H1 (cell line): Measurements from ENCODE around the gene NOBOX. TPM values are rescaled to one million over a fixed set of nuclear protein-coding genes. Genes with fewer than 3 reads are reported as not detected.

ENCODE experiments used
- CTCF ChIA-PET: fragments of 300-600 bp; sonication (Branson Sonifier 250); formaldehyde crosslinking; loops from one replicate; lab custom pipeline; 2021; ENCODE audit not compliant: partially characterized antibody; lab: Charles Lee
- POLR2A ChIA-PET: fragments of 300-600 bp; sonication (Branson Sonifier 250); formaldehyde crosslinking; loops from one replicate; lab custom pipeline; 2021; ENCODE audit warnings: inconsistent platforms; ENCODE audit not compliant: partially characterized antibody; lab: Charles Lee
- DNase-seq, 2 experiments: peaks; one replicate each; pipeline versions ENCODE4 v3.0.0 to v3.0.0-alpha.2; 2010 to 2022; ENCODE audit warnings: low spot score in 2 of 2, low read depth in 1 of 2, mixed read lengths in 1 of 2
- FAIRE-seq: peaks from 2 replicates; lab custom pipeline; 2011; peaks lifted over from hg19 to GRCh38; lab: Jason Lieb, UNC
- H2AFZ ChIP-seq: 2 replicates; pipeline ENCODE4 v1.8.1; 2012; ENCODE audit warnings: low read length, inconsistent platforms
- H2AK5ac ChIP-seq: 2 replicates; pipeline ENCODE4 v1.6.1; 2013; ENCODE audit warnings: low read depth, low read length
- H2BK120ac ChIP-seq: replicated peaks from 2 replicates; pipeline ENCODE3; 2013; ENCODE audit warnings: low read depth, low read length, inconsistent platforms
- H2BK12ac ChIP-seq: 2 replicates; pipeline ENCODE4 v1.6.1; 2013; ENCODE audit warnings: low read depth, low read length
- H2BK15ac ChIP-seq: 2 replicates; pipeline ENCODE4 v1.6.1; 2013; ENCODE audit warnings: low read length
- H2BK20ac ChIP-seq: 2 replicates; pipeline ENCODE4 v1.6.1; 2013; ENCODE audit warnings: low read length
- H2BK5ac ChIP-seq: 2 replicates; pipeline ENCODE4 v1.6.1; 2013; ENCODE audit warnings: low read depth, low read length
- H3K14ac ChIP-seq: 2 replicates; pipeline ENCODE4 v1.6.1; 2013; ENCODE audit warnings: inconsistent platforms; ENCODE audit not compliant: insufficient read length
- H3K18ac ChIP-seq: 2 replicates; pipeline ENCODE4 v1.6.1; 2013; ENCODE audit warnings: low read length; ENCODE audit errors: extremely low read depth
- H3K23ac ChIP-seq: 2 replicates; pipeline ENCODE4 v1.6.1; 2013; ENCODE audit warnings: inconsistent platforms; ENCODE audit not compliant: insufficient read length
- H3K23me2 ChIP-seq: 2 replicates; pipeline ENCODE4 v1.6.1; 2013; ENCODE audit warnings: low read depth, low read length
- H3K27ac ChIP-seq: 2 replicates; pipeline ENCODE4 v1.6.1; 2011; ENCODE audit warnings: low read depth, low read length, inconsistent platforms
- H3K27me3 ChIP-seq, 4 experiments: replicated peaks in 1 of 4; 1 replicate in 1 of 4; 2 replicates in 3 of 4; pipeline versions ENCODE4 v1.6.1 to v1.8.1; 2011 to 2013; ENCODE audit warnings: low read length in 3 of 4, mild to moderate bottlenecking in 3 of 4, inconsistent platforms in 2 of 4, mixed read lengths in 2 of 4, moderate library complexity in 1 of 4; ENCODE audit not compliant: control insufficient read depth in 3 of 4, insufficient read depth in 3 of 4; ENCODE audit errors: extremely low read depth in 1 of 4
- H3K36me3 ChIP-seq, 4 experiments: 2 replicates each; pipeline versions ENCODE4 v1.6.1 to v1.8.1; 2011 to 2013; ENCODE audit warnings: mild to moderate bottlenecking in 4 of 4, low read length in 3 of 4, moderate library complexity in 2 of 4, control low read depth in 1 of 4, inconsistent platforms in 1 of 4; ENCODE audit not compliant: insufficient read depth in 4 of 4, control insufficient read depth in 2 of 4
- H3K4ac ChIP-seq: replicated peaks from 2 replicates; pipeline ENCODE3; 2013; ENCODE audit warnings: low read length, low read depth, mixed read lengths, inconsistent platforms; ENCODE audit not compliant: insufficient read length
- H3K4me1 ChIP-seq, 4 experiments: replicated peaks in 1 of 4; 1 replicate in 1 of 4; 2 replicates in 3 of 4; pipeline versions ENCODE4 v1.6.1 to v1.8.1; 2011 to 2013; ENCODE audit warnings: low read length in 3 of 4, inconsistent platforms in 2 of 4, mixed read lengths in 1 of 4; ENCODE audit not compliant: insufficient read depth in 4 of 4, control insufficient read depth in 3 of 4
- H3K4me2 ChIP-seq, 2 experiments: 2 replicates each; pipeline versions ENCODE4 v1.6.1 to v1.8.1; 2011 to 2013; ENCODE audit warnings: low read depth in 2 of 2, low read length in 2 of 2, control low read depth in 1 of 2, inconsistent platforms in 1 of 2, mild to moderate bottlenecking in 1 of 2; ENCODE audit not compliant: insufficient read depth in 1 of 2
- H3K4me3 ChIP-seq, 4 experiments: fragments of 200-600, 300-600 bp in 1 of 4; sonication (generic), shearing (Covaris generic), sonication (Bioruptor Twin) in 1 of 4; 2 replicates each; pipeline versions ENCODE4 v1.5.1 to v1.8.1; 2011 to 2016; ENCODE audit warnings: low read length in 4 of 4, low read depth in 3 of 4, control low read depth in 2 of 4, inconsistent platforms in 2 of 4, mild to moderate bottlenecking in 2 of 4, mixed read lengths in 1 of 4, moderate library complexity in 1 of 4; ENCODE audit not compliant: insufficient read depth in 2 of 4; ENCODE audit errors: extremely low read depth in 1 of 4
- H3K56ac ChIP-seq: replicated peaks from 2 replicates; pipeline ENCODE3; 2013; ENCODE audit warnings: low read depth, mild to moderate bottlenecking, mixed read lengths, low read length, inconsistent platforms; ENCODE audit not compliant: insufficient read length
- H3K79me1 ChIP-seq: 2 replicates; pipeline ENCODE4 v1.6.1; 2013; ENCODE audit warnings: low read depth, low read length, control low read depth
- H3K79me2 ChIP-seq, 2 experiments: 2 replicates each; pipeline versions ENCODE4 v1.6.1 to v1.8.1; 2012 to 2013; ENCODE audit warnings: low read length in 2 of 2, mild to moderate bottlenecking in 2 of 2, inconsistent platforms in 1 of 2; ENCODE audit not compliant: insufficient read depth in 2 of 2, control insufficient read depth in 1 of 2
- H3K9ac ChIP-seq, 4 experiments: replicated peaks in 1 of 4; 1 replicate in 1 of 4; 2 replicates in 3 of 4; pipeline versions ENCODE4 v1.6.1 to v1.8.1; 2011 to 2013; ENCODE audit warnings: low read depth in 3 of 4, low read length in 3 of 4, control low read depth in 2 of 4, mild to moderate bottlenecking in 2 of 4, moderate library complexity in 2 of 4, inconsistent platforms in 1 of 4; ENCODE audit errors: extremely low read depth in 1 of 4
- H3K9me3 ChIP-seq, 2 experiments: 2 replicates each; pipeline versions ENCODE4 v1.6.1 to v1.8.1; 2012 to 2013; ENCODE audit warnings: mild to moderate bottlenecking in 2 of 2, moderate library complexity in 2 of 2, control low read depth in 1 of 2, inconsistent platforms in 1 of 2, low read depth in 1 of 2, low read length in 1 of 2, mixed read lengths in 1 of 2; ENCODE audit not compliant: insufficient read depth in 2 of 2
- H4K20me1 ChIP-seq, 2 experiments: replicated peaks in 1 of 2; 2 replicates each; pipeline versions ENCODE3 to v1.8.1; 2011 to 2013; ENCODE audit warnings: inconsistent platforms in 2 of 2, low read length in 2 of 2, mild to moderate bottlenecking in 1 of 2; ENCODE audit not compliant: insufficient read depth in 2 of 2, control insufficient read depth in 1 of 2
- H4K5ac ChIP-seq: 2 replicates; pipeline ENCODE4 v1.6.1; 2013; ENCODE audit warnings: low read length, low read depth, mixed read lengths, inconsistent platforms; ENCODE audit not compliant: insufficient read length
- H4K8ac ChIP-seq: 2 replicates; pipeline ENCODE4 v1.8.0; 2013; ENCODE audit warnings: mild to moderate bottlenecking, moderate library complexity, low read length, inconsistent platforms; ENCODE audit not compliant: insufficient read depth; ENCODE audit errors: extremely low read depth
- H4K91ac ChIP-seq: replicated peaks from 2 replicates; pipeline ENCODE3; 2013; ENCODE audit warnings: low read length, mixed read lengths, inconsistent platforms; ENCODE audit not compliant: insufficient read length
- CEBPB ChIP-seq: IDR thresholded peaks from 2 replicates; pipeline ENCODE4 v1.6.1; 2012; ENCODE audit warnings: low read depth, low read length
- CHD1 ChIP-seq: IDR thresholded peaks from 2 replicates; pipeline ENCODE4 v1.6.1; 2012; ENCODE audit warnings: low read depth, low read length, improper control_type of control experiment
- FOSL1 ChIP-seq: IDR thresholded peaks from 2 replicates; pipeline ENCODE4 v1.6.1; 2011; ENCODE audit warnings: mild to moderate bottlenecking, low read depth, low read length, moderate library complexity; ENCODE audit not compliant: insufficient read depth
- JUND ChIP-seq: IDR thresholded peaks from 2 replicates; pipeline ENCODE4 v1.6.1; 2011; ENCODE audit warnings: mild to moderate bottlenecking, improper control_type of control experiment, low read length
- NANOG ChIP-seq: IDR thresholded peaks from 2 replicates; pipeline ENCODE4 v1.6.1; 2011; ENCODE audit warnings: low read length, low read depth, mild to moderate bottlenecking, inconsistent platforms; ENCODE audit not compliant: insufficient read depth, poor library complexity, severe bottlenecking
- RBBP5 ChIP-seq: IDR thresholded peaks from 2 replicates; pipeline ENCODE4 v1.7.1; 2012; ENCODE audit warnings: low read depth, mild to moderate bottlenecking, inconsistent platforms, low read length, moderate library complexity, borderline replicate concordance
- RXRA ChIP-seq: IDR thresholded peaks from 2 replicates; pipeline ENCODE4 v1.6.1; 2011; ENCODE audit warnings: low read depth, mild to moderate bottlenecking, low read length, moderate library complexity; ENCODE audit not compliant: insufficient read depth
- SP2 ChIP-seq: IDR thresholded peaks from 2 replicates; pipeline ENCODE4 v1.6.1; 2012; ENCODE audit warnings: mild to moderate bottlenecking, low read length, inconsistent platforms
- SUZ12 ChIP-seq: fragments of 200-600 bp; sonication (generic); IDR thresholded peaks from 2 replicates; pipeline ENCODE4 v1.6.1; 2012; ENCODE audit warnings: mild to moderate bottlenecking, inconsistent platforms, low read length, moderate library complexity, mixed read lengths
- WGBS, 2 experiments: shearing (Covaris generic) in 1 of 2; methylation state at CpG; one replicate each; pipeline versions ENCODE4 v1.1.6 to v1.1.7; 2013 to 2015; ENCODE audit warnings: low lambda C conversion rate in 2 of 2, mixed read lengths in 2 of 2, inconsistent platforms in 1 of 2, low coverage in 1 of 2, missing lambda C conversion rate in 1 of 2; ENCODE audit not compliant: insufficient replicate concordance in 2 of 2, insufficient coverage in 1 of 2, insufficient read length in 1 of 2; ENCODE audit errors: extremely low coverage in 1 of 2, missing lambda C conversion rate in 1 of 2; 5-methylcytosine and 5-hydroxymethylcytosine counted together
- polyA plus RNA-seq, 7 experiments: library from polyadenylated mRNA; depleted of rRNA in 3 of 7; stranded (reverse) in 5 of 7; unstranded in 2 of 7; fragments of >200 nt in 5 of 7; fragments of 200-250 nt in 2 of 7; gene quantifications; 1 replicate in 5 of 7; 2 replicates in 1 of 7; 4 replicates in 1 of 7; pipeline versions ENCODE4 v1.2.1 to v1.2.3, GENCODE V29; 2011 to 2013; ENCODE audit warnings: missing spikeins in 2 of 7, mixed read lengths in 2 of 7
- total RNA-seq: library from RNA; stranded (reverse); fragmentation: NEBNext Ultra II Directional; extraction: Animal tissue kit (Norgen Biotek cat#: 25700); gene quantifications from 2 replicates; pipeline ENCODE4 v1.2.1, GENCODE V29; 2021

The NOBOX gene
- total and polyA plus RNA-seq, 2 of the 8 experiments (the other 6 are each of a cell fraction or from before 2014, with no cell fraction given), result not detected

DNA sequence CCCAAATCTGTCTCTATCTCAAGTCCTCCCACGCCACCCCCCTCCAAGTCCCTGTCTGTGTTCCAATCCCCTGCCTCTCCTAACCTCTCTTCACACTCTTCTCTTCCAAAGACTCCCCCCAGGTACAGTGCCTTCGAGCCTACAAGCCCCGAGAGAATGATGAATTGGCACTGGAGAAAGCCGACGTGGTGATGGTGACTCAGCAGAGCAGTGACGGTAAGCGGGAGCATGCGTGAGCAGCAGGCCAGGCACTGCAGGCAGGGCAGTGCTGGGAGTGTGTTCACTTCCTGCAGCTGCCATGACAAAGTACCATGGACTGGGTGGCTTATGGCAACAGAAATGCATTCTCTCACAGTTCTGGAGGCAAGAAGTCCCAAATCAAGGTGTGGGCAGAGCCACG, 24.8 kb downstream of the NOBOX start:
- WGBS, 2 experiments, result 87% methylated on average over 9 of the region's 9 CpGs; no CpG with 5 or more reads in 1 of the 2 experiments
- no peak for FAIRE-seq

More for the DNA sequence above, 24.8 kb downstream of the NOBOX start:
- no peak overlapping the region for H3K4ac ChIP-seq
- H3K27me3 ChIP-seq, result no peaks in the 10 kb centered on the region
- H3K79me1 ChIP-seq, result no peaks in the 10 kb centered on the region
- no peak overlapping the region for H3K4me2 ChIP-seq
- no peak overlapping the region for H2BK12ac ChIP-seq
- H2AK5ac ChIP-seq, result no peak overlapping the region
- no peak overlapping the region for H2BK15ac ChIP-seq
- no peak overlapping the region for H3K4me3 ChIP-seq
- H4K5ac ChIP-seq, result no peak overlapping the region
- H3K4me1 ChIP-seq, result no peaks in the 10 kb centered on the region
- POLR2A ChIA-PET, result no interaction called here
- no peaks in the 10 kb centered on the region for H4K20me1 ChIP-seq
- H3K56ac ChIP-seq, result no peak overlapping the region
- no peaks in the 10 kb centered on the region for H3K23me2 ChIP-seq
- TF ChIP-seq RXRA, result no peak
- TF ChIP-seq JUND, result no peak
- TF ChIP-seq CHD1, result no peak
- TF ChIP-seq FOSL1, result no peak
- no peak for TF ChIP-seq SP2
- no peak for TF ChIP-seq NANOG
- no peak for TF ChIP-seq CEBPB
- no peak for TF ChIP-seq RBBP5
- TF ChIP-seq SUZ12, result no peak
- TF ChIP-seq, all 59 proteins: peak for 0
- Histone ChIP-seq H3K23ac (no peak overlapping the region), H4K91ac (no peak overlapping the region), H2AFZ (no peak overlapping the region), H2BK5ac (no peak overlapping the region), H3K27ac (no peak overlapping the region), H2BK120ac (no peak overlapping the region), H3K9ac (no peak overlapping the region), H3K18ac (no peak overlapping the region), H2BK20ac (no peak overlapping the region), H4K8ac (no peak overlapping the region), H3K14ac (no peak overlapping the region), H3K9me3 (no peaks in the 10 kb centered on the region), H3K36me3 (peaks cover 0 to 32% (median 17%) of the 10 kb centered on the region in 4 experiments; a peak in 6 of 8 replicates), H3K79me2 (no peaks in the 10 kb centered on the region)
- CTCF ChIA-PET, result interaction anchor here (1.3 to 1.4 kb wide), 2 partner anchors 10 to 13 kb away, joined by 3 to 6 read pairs; no protein-coding TSS in a partner anchor
- DNase-seq, result no peak
